Measurements from ENCODE around the gene DST. TPM values are rescaled to one million over a fixed set of nuclear protein-coding genes. Genes with fewer than 3 reads are reported as not detected.

Gene DST
- total and polyA plus RNA-seq, 2 experiments from 2014 or later: 103 to 369 TPM

DNA sequence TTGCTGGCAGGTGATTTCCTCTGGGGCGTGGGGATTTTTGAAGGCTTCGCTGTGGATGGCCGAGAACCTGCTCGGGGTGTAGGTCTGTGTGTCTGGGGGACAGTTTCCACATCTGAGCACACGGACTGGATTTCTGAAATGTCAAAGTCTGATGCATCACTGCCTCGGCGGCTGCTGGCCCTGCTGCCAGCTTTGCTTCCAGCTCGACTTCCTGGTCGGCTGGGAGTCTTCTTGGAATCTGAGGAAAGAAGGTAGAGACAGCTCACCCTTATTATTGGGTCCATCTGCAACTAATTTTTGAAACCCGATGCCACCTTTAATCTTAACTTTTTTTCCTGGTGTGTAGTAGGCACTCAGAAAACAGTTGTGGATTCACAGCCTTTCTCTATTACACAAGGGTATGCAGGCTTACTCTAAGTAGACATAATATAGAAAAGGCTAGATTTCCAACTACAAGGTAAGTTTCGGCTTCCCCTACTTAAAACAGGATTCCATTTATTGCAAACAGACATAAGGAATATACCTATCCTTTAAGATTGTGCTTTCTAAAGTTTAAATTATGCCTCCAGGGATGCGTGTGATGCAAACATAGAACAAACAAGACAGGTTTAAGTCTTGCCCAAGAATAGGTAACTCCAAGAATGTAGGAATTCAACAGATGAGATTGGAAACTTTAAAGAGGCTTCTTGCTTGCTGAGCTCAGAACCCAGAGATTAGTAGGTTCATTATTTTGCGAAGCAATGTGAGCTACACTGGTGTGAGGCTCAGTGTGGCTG is 183.5 kb downstream of the DST start:
- no peaks in the 10 kb centered on the region for H3K9me2 ChIP-seq (replicated peaks; ENCODE audit: insufficient read depth)
- no peak overlapping the region for H2AFZ ChIP-seq
- no peaks in the 10 kb centered on the region for H3K4me1 ChIP-seq (ENCODE audit: insufficient read depth)
- H3K27me3 ChIP-seq: no peaks in the 10 kb centered on the region
- no peaks in the 10 kb centered on the region for H3K79me2 ChIP-seq
- peaks cover 3% of the 10 kb centered on the region for H3K36me3 ChIP-seq (replicated peaks; ENCODE audit: insufficient read depth, low read depth)
- H3K27ac ChIP-seq: no peak overlapping the region
- no peaks in the 10 kb centered on the region for H4K20me1 ChIP-seq (ENCODE audit: insufficient read depth, poor library complexity, severe bottlenecking)
- WGBS (ENCODE audit: low lambda C conversion rate, missing lambda C conversion rate): 86% methylated on average over 13 of the region's 13 CpGs
- no peak overlapping the region for H3K4me2 ChIP-seq
- TF ChIP-seq EZH2phosphoT487 (IDR thresholded peaks at IDR 0.05; ENCODE audit: low read depth, severe bottlenecking, unreplicated experiment): no peak
- TF ChIP-seq, protein P1, sequence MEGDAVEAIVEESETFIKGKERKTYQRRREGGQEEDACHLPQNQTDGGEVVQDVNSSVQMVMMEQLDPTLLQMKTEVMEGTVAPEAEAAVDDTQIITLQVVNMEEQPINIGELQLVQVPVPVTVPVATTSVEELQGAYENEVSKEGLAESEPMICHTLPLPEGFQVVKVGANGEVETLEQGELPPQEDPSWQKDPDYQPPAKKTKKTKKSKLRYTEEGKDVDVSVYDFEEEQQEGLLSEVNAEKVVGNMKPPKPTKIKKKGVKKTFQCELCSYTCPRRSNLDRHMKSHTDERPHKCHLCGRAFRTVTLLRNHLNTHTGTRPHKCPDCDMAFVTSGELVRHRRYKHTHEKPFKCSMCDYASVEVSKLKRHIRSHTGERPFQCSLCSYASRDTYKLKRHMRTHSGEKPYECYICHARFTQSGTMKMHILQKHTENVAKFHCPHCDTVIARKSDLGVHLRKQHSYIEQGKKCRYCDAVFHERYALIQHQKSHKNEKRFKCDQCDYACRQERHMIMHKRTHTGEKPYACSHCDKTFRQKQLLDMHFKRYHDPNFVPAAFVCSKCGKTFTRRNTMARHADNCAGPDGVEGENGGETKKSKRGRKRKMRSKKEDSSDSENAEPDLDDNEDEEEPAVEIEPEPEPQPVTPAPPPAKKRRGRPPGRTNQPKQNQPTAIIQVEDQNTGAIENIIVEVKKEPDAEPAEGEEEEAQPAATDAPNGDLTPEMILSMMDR (IDR thresholded peaks at IDR 0.05; ENCODE audit: poor library complexity): no peak
- TF ChIP-seq EZH2 (IDR thresholded peaks at IDR 0.05; ENCODE audit: borderline replicate concordance): no peak
- H3K4me3 ChIP-seq: no peak overlapping the region
- no peak for DNase-seq (ENCODE audit: low spot score)
- H3K9me3 ChIP-seq (ENCODE audit: low read depth): no peaks in the 10 kb centered on the region

DNA sequence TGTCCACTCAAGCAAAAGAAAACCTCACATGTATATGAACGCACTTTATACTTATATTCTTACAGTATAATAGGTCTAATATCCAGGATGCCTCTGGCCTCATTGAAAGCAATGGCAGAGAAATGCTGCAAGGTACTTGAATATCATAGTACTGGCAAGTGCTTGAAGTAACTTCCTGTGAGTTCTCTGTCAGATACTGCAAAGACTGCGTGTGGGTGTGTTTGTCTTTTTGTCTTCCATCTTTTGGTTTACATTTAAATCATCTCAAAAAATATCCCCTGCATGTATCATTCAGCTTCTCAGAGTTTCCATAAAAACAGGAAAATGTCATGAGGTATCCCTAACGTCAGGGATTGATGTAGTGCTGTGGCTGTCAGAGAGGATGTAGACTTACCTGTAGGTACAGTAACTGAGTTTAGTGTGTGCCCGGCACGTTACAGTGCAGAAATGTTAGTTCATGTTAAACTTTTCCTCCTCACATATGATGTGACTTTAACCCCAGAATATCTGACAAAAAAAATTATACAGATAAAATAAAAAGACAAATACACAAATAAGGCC is 184.3 kb downstream of the DST start:
- Histone ChIP-seq H3K79me2 (no peaks in the 10 kb centered on the region), H3K9me2 (replicated peaks; ENCODE audit: insufficient read depth) (no peaks in the 10 kb centered on the region), H3K27me3 (no peaks in the 10 kb centered on the region), H3K4me2 (no peak overlapping the region), H3K4me1 (ENCODE audit: insufficient read depth) (no peaks in the 10 kb centered on the region), H3K9me3 (ENCODE audit: low read depth) (no peaks in the 10 kb centered on the region), H2AFZ (no peak overlapping the region), H3K4me3 (no peak overlapping the region), H3K36me3 (replicated peaks; ENCODE audit: insufficient read depth, low read depth) (peaks cover 3% of the 10 kb centered on the region), H4K20me1 (ENCODE audit: insufficient read depth, poor library complexity, severe bottlenecking) (no peaks in the 10 kb centered on the region), H3K27ac (no peak overlapping the region)
- DNase-seq (ENCODE audit: low spot score): no peak
- 90% methylated on average over 5 of the region's 5 CpGs for WGBS (ENCODE audit: low lambda C conversion rate, missing lambda C conversion rate)
- TF ChIP-seq, protein P1 (IDR thresholded peaks at IDR 0.05; ENCODE audit: poor library complexity): no peak
- TF ChIP-seq EZH2 (IDR thresholded peaks at IDR 0.05; ENCODE audit: borderline replicate concordance) (no peak), EZH2phosphoT487 (IDR thresholded peaks at IDR 0.05; ENCODE audit: low read depth, severe bottlenecking, unreplicated experiment) (no peak)

DNA sequence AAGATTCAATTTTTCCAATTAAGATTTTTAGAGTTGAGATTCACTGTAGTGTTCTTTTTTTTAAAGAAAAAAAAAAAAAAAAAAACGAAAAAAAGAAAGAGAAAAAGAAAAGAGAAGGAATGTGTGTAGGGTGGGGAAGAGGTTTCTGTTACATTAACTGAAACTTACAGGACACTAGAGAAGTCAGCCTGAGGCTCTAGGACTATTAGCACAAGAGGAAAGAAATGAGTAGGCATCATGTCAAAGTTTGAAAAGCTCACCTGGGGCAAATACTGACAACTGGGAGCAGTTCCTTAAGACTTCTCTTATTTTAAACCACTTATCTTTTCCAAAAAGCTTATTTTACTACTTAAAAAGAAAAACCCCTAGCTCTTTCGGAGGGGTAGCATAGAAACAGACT is 185.9 kb downstream of the DST start:
- no peak overlapping the region for H3K4me2 ChIP-seq

More for the DNA sequence above, 185.9 kb downstream of the DST start:
- no peak overlapping the region for H3K27ac ChIP-seq
- no peaks in the 10 kb centered on the region for H3K9me3 ChIP-seq (ENCODE audit: low read depth)
- TF ChIP-seq EZH2 (IDR thresholded peaks at IDR 0.05; ENCODE audit: borderline replicate concordance): no peak
- no peak for TF ChIP-seq EZH2phosphoT487 (IDR thresholded peaks at IDR 0.05; ENCODE audit: low read depth, severe bottlenecking, unreplicated experiment)
- TF ChIP-seq, protein P1 (IDR thresholded peaks at IDR 0.05; ENCODE audit: poor library complexity): no peak
- H4K20me1 ChIP-seq (ENCODE audit: insufficient read depth, poor library complexity, severe bottlenecking): no peaks in the 10 kb centered on the region
- 84% methylated on average over 2 of the region's 2 CpGs for WGBS (ENCODE audit: low lambda C conversion rate, missing lambda C conversion rate)
- peaks cover 3% of the 10 kb centered on the region for H3K36me3 ChIP-seq (replicated peaks; ENCODE audit: insufficient read depth, low read depth)
- DNase-seq (ENCODE audit: low spot score): no peak
- no peaks in the 10 kb centered on the region for H3K79me2 ChIP-seq
- H3K9me2 ChIP-seq (replicated peaks; ENCODE audit: insufficient read depth): no peaks in the 10 kb centered on the region
- no peak overlapping the region for H3K4me3 ChIP-seq
- H2AFZ ChIP-seq: no peak overlapping the region
- H3K4me1 ChIP-seq (ENCODE audit: insufficient read depth): peaks cover under 1% of the 10 kb centered on the region
- H3K27me3 ChIP-seq: no peaks in the 10 kb centered on the region

Data from hepatocyte (in vitro differentiated cells).